K562 (cell line): ENCODE results near the gene RIT2.

Experiments used
- BMI1 ChIP-seq: fragments of 150-350 bp; IDR thresholded peaks from 2 replicates; pipeline ENCODE4 v1.6.1; 2014; ENCODE audit warnings: low read length
- EWSR1 ChIP-seq: fragments of 450-650 bp; IDR thresholded peaks from 2 replicates; pipeline ENCODE4 v1.6.1; 2018; ENCODE audit warnings: borderline replicate concordance, mild to moderate bottlenecking, low read depth, moderate library complexity; ENCODE audit not compliant: partially characterized antibody
- EZH2 ChIP-seq: IDR thresholded peaks from 2 replicates; pipeline ENCODE4 v1.6.1; 2012; ENCODE audit warnings: low read depth, mild to moderate bottlenecking, inconsistent platforms, low read length, borderline replicate concordance
- HMG20B ChIP-seq: fragments of 250-450 bp; sonication (Bioruptor Pico); IDR thresholded peaks from 2 replicates; pipeline ENCODE4 v1.5.0; 2021; ENCODE audit warnings: mild to moderate bottlenecking
- MAFG ChIP-seq: fragments of 450-650 bp; conservative IDR thresholded peaks from 2 replicates; pipeline ENCODE4 v1.6.1; 2016; ENCODE audit warnings: missing genetic modification characterization, missing compliant biosample characterization
- POLR2A ChIP-seq: fragments of 450-650 bp; conservative IDR thresholded peaks from 2 replicates; pipeline ENCODE4 v1.6.1; 2016
- RFX5 ChIP-seq: IDR thresholded peaks from 2 replicates; pipeline ENCODE4 v1.6.1; 2011; ENCODE audit warnings: low read depth, mild to moderate bottlenecking, improper control_type of control experiment, low read length
- ZEB2 ChIP-seq: fragments of 450-650 bp; IDR thresholded peaks from 2 replicates; pipeline ENCODE4 v1.6.1; 2016
- ZNF12 ChIP-seq: sonication (generic); formaldehyde crosslinking; IDR thresholded peaks from 2 replicates; pipeline ENCODE4 v1.4.0; 2020; ENCODE audit warnings: mild to moderate bottlenecking, missing genetic modification reagents

DNA sequence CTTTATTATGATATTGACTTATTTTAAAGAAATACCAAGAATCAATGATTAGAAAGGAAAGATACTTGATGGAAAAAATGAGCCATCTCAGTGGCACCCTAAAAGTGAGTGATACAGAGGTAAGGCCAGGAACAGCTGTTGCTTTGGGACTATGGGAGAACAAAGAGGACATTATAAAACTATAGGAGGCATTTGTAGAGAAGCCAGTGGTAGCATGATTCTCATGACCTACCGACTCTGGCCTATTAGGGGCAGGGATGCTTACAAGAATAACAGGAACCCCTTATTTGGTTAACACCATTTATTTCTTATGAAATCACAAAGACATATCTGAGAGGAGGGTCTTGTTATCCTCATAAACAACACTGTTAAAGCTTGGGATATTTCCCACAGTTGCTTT lies 162.2 kb downstream of the RIT2 start:
- TF ChIP-seq RFX5 (no peak), MAFG (no peak), ZEB2 (no peak), EZH2 (no peak), POLR2A (no peak), ZNF12 (CRISPR knock-in tag) (no peak), HMG20B (CRISPR knock-in tag) (no peak), EWSR1 (no peak), BMI1 (no peak)
